ENCODE data around the gene UBL7.

Gene UBL7

GRCh38 chr15:74453925-74454763, 6.8 kb downstream of the UBL7 start:
- Histone ChIP-seq H3K4me2 (no peak overlapping the region), H3K9ac (no peak overlapping the region)

GRCh38 chr15:74451861-74452835, 8.8 kb downstream of the UBL7 start:
- peaks cover 95% of the 10 kb centered on the region for H3K36me3 ChIP-seq
- H3K4me2 ChIP-seq = no peak overlapping the region
- H3K9ac ChIP-seq = no peak overlapping the region
- TF ChIP-seq Cebpa-rat (IDR thresholded peaks at IDR 0.05) = no peak
- no peaks in the 10 kb centered on the region for H3K27me3 ChIP-seq
- no peak overlapping the region for H3K4me3 ChIP-seq
- no peaks in the 10 kb centered on the region for H4K20me1 ChIP-seq
- peaks cover 11% of the 10 kb centered on the region; the same call in 1 of the 2 replicates for H3K4me1 ChIP-seq
- H3K27ac ChIP-seq = no peak overlapping the region
- H3K9me3 ChIP-seq = no peaks in the 10 kb centered on the region

More at GRCh38 chr15:74453925-74454763, 6.8 kb downstream of the UBL7 start:
- Histone ChIP-seq H3K27me3 (no peaks in the 10 kb centered on the region), H3K27ac (no peak overlapping the region), H3K36me3 (peaks cover 90% of the 10 kb centered on the region), H3K4me3 (no peak overlapping the region), H4K20me1 (no peaks in the 10 kb centered on the region), H3K9me3 (no peaks in the 10 kb centered on the region), H3K4me1 (peaks cover 11% of the 10 kb centered on the region; the same call in 1 of the 2 replicates)
- TF ChIP-seq Cebpa-rat (IDR thresholded peaks at IDR 0.05) = no peak

GRCh38 chr15:74451322-74451721, 9.6 kb downstream of the UBL7 start:
- TF ChIP-seq Cebpa-rat (IDR thresholded peaks at IDR 0.05) = no peak
- H3K4me2 ChIP-seq = no peak overlapping the region

GRCh38 chr15:74449643-74450205, 11.2 kb downstream of the UBL7 start:
- Histone ChIP-seq H3K9ac (no peak overlapping the region), H3K4me1 (peaks cover 11% of the 10 kb centered on the region; the same call in 1 of the 2 replicates), H3K4me2 (no peak overlapping the region), H4K20me1 (no peaks in the 10 kb centered on the region), H3K27me3 (no peaks in the 10 kb centered on the region), H3K27ac (no peak overlapping the region), H3K9me3 (no peaks in the 10 kb centered on the region), H3K36me3 (peaks cover 98% of the 10 kb centered on the region), H3K4me3 (no peak overlapping the region)
- TF ChIP-seq Cebpa-rat (IDR thresholded peaks at IDR 0.05) = no peak

More at GRCh38 chr15:74451322-74451721, 9.6 kb downstream of the UBL7 start:
- H4K20me1 ChIP-seq = no peaks in the 10 kb centered on the region
- peaks cover 93% of the 10 kb centered on the region for H3K36me3 ChIP-seq
- H3K4me1 ChIP-seq = peaks cover 11% of the 10 kb centered on the region; the same call in 1 of the 2 replicates
- H3K9me3 ChIP-seq = no peaks in the 10 kb centered on the region
- H3K27me3 ChIP-seq = no peaks in the 10 kb centered on the region
- H3K4me3 ChIP-seq = no peak overlapping the region
- no peak overlapping the region for H3K9ac ChIP-seq
- no peak overlapping the region for H3K27ac ChIP-seq

GRCh38 chr15:74449095-74449494, 11.9 kb downstream of the UBL7 start:
- peaks cover 8% of the 10 kb centered on the region; the same call in 1 of the 2 replicates for H3K4me1 ChIP-seq
- no peak overlapping the region for H3K4me2 ChIP-seq
- no peaks in the 10 kb centered on the region for H3K27me3 ChIP-seq
- no peak for TF ChIP-seq Cebpa-rat (IDR thresholded peaks at IDR 0.05)
- no peak overlapping the region for H3K27ac ChIP-seq
- peaks cover 98% of the 10 kb centered on the region for H3K36me3 ChIP-seq
- H3K4me3 ChIP-seq = no peak overlapping the region
- H3K9me3 ChIP-seq = no peaks in the 10 kb centered on the region
- no peak overlapping the region for H3K9ac ChIP-seq
- H4K20me1 ChIP-seq = no peaks in the 10 kb centered on the region

- Histone ChIP-seq H3K4me1 (peaks cover 10% of the 10 kb centered on the region), H3K9me3 (no peaks in the 10 kb centered on the region), H3K36me3 (peaks cover 69% of the 10 kb centered on the region), H3K9ac (no peak overlapping the region), H4K20me1 (no peaks in the 10 kb centered on the region), H3K4me2 (no peak overlapping the region), H3K4me3 (no peak overlapping the region), H3K27me3 (no peaks in the 10 kb centered on the region), H3K27ac (no peak overlapping the region)
- no peak for TF ChIP-seq Cebpa-rat (IDR thresholded peaks at IDR 0.05)
Observed at GRCh38 chr15:74445816-74446763, 14.9 kb downstream of the UBL7 start.

GRCh38 chr15:74444106-74445062, 16.6 kb downstream of the UBL7 start:
- Histone ChIP-seq H3K9ac (no peak overlapping the region), H3K4me1 (peaks cover 12% of the 10 kb centered on the region), H4K20me1 (no peaks in the 10 kb centered on the region), H3K4me2 (no peak overlapping the region), H3K27ac (no peak overlapping the region), H3K4me3 (no peak overlapping the region), H3K9me3 (no peaks in the 10 kb centered on the region), H3K27me3 (no peaks in the 10 kb centered on the region), H3K36me3 (peaks cover 52% of the 10 kb centered on the region)
- no peak for TF ChIP-seq Cebpa-rat (IDR thresholded peaks at IDR 0.05)
